ENCODE results near the gene KIAA0513. TPM values are rescaled to one million over a fixed set of nuclear protein-coding genes. Genes with fewer than 3 reads are reported as not detected.

KIAA0513 gene
- total RNA-seq, 1 experiment from 2014 or later = 2.1 TPM

GRCh38 chr16:85088570-85089199, 61.1 kb downstream of the KIAA0513 start:
- DNase-seq (ENCODE audit: low read depth) = no peak

GRCh38 chr16:85089525-85089924, 61.9 kb downstream of the KIAA0513 start:
- DNase-seq (ENCODE audit: low read depth) = no peak

GRCh38 chr16:85090181-85090580, 62.6 kb downstream of the KIAA0513 start:
- no peak for DNase-seq (ENCODE audit: low read depth)

- no peak for DNase-seq (ENCODE audit: low read depth)
Measured at GRCh38 chr16:85090873-85091521, 63.4 kb downstream of the KIAA0513 start.

- DNase-seq (ENCODE audit: low read depth) = no peak
Measured at GRCh38 chr16:85091522-85091910, 63.9 kb downstream of the KIAA0513 start.

GRCh38 chr16:85092309-85092708, 64.7 kb downstream of the KIAA0513 start:
- no peak for DNase-seq (ENCODE audit: low read depth)

GRCh38 chr16:85092851-85093250, 65.3 kb downstream of the KIAA0513 start:
- no peak for DNase-seq (ENCODE audit: low read depth)

- no peak for DNase-seq (ENCODE audit: low read depth)
Measured at GRCh38 chr16:85093705-85094104, 66.1 kb downstream of the KIAA0513 start.

GRCh38 chr16:85094176-85094805, 66.7 kb downstream of the KIAA0513 start:
- no peak for DNase-seq (ENCODE audit: low read depth)

GRCh38 chr16:85094812-85095211, 67.2 kb downstream of the KIAA0513 start:
- DNase-seq (ENCODE audit: low read depth) = no peak

- no peak for DNase-seq (ENCODE audit: low read depth)
Measured at GRCh38 chr16:85096921-85097320, 69.3 kb downstream of the KIAA0513 start.

GRCh38 chr16:85098565-85098964, 71.0 kb downstream of the KIAA0513 start:
- no peak for DNase-seq (ENCODE audit: low read depth)

- DNase-seq (ENCODE audit: low read depth) = no peak
Measured at GRCh38 chr16:85100265-85100664, 72.7 kb downstream of the KIAA0513 start.

- no peak for DNase-seq (ENCODE audit: low read depth)
Measured at GRCh38 chr16:85101956-85102630, 74.5 kb downstream of the KIAA0513 start.

- no peak for DNase-seq (ENCODE audit: low read depth)
Measured at GRCh38 chr16:85103114-85104079, 75.8 kb downstream of the KIAA0513 start.

GRCh38 chr16:85104147-85104546, 76.6 kb downstream of the KIAA0513 start:
- DNase-seq (ENCODE audit: low read depth) = no peak

GRCh38 chr16:85104821-85105391, 77.3 kb downstream of the KIAA0513 start:
- no peak for DNase-seq (ENCODE audit: low read depth)

GRCh38 chr16:85105475-85105874, 77.9 kb downstream of the KIAA0513 start:
- no peak for DNase-seq (ENCODE audit: low read depth)

GRCh38 chr16:85107083-85107482, 79.5 kb downstream of the KIAA0513 start:
- no peak for DNase-seq (ENCODE audit: low read depth)

GRCh38 chr16:85107532-85107931, 79.9 kb downstream of the KIAA0513 start:
- no peak for DNase-seq (ENCODE audit: low read depth)

- DNase-seq (ENCODE audit: low read depth) = no peak
Measured at GRCh38 chr16:85110105-85110504, 82.5 kb downstream of the KIAA0513 start.

All from Daoy (cell line).